ENCODE measurements around the gene CORO7.
"Not testable (repeated sequence)": the region's sequence is repeated elsewhere in the genome, so short reads cannot be mapped to it uniquely, and the experiment has no call there.

The CORO7 gene

GRCh38 chr16:4352843-4353242, 63.6 kb downstream of the CORO7 start:
- DNase-seq (ENCODE audit: low spot score) = no peak

- no peak for DNase-seq (ENCODE audit: low spot score)
Measured at GRCh38 chr16:4351880-4352279, 64.5 kb downstream of the CORO7 start.

- DNase-seq (ENCODE audit: low spot score) = peak; percentile 96
Measured at GRCh38 chr16:4350787-4351659, 65.4 kb downstream of the CORO7 start, which contains the start of gene PAM16. Gene PAM16 (minus strand): TSS chr16:4351321. CDS start chr16:4351234, 87 bp downstream.

GRCh38 chr16:4350365-4350786, 66.0 kb downstream of the CORO7 start:
- no peak for DNase-seq (ENCODE audit: low spot score)

- no peak for DNase-seq (ENCODE audit: low spot score)
Measured at GRCh38 chr16:4349332-4349731, 67.1 kb downstream of the CORO7 start.

GRCh38 chr16:4347765-4348509, 68.5 kb downstream of the CORO7 start:
- DNase-seq (ENCODE audit: low spot score) = no peak

- no peak for DNase-seq (ENCODE audit: low spot score)
Measured at GRCh38 chr16:4347010-4347409, 69.4 kb downstream of the CORO7 start.

- no peak for DNase-seq (ENCODE audit: low spot score)
Measured at GRCh38 chr16:4345836-4346781, 70.3 kb downstream of the CORO7 start.

- DNase-seq (ENCODE audit: low spot score) = no peak
Measured at GRCh38 chr16:4344983-4345835, 71.2 kb downstream of the CORO7 start.

- DNase-seq (ENCODE audit: low spot score) = not testable (repeated sequence)
Measured at GRCh38 chr16:4344300-4344982, 72.0 kb downstream of the CORO7 start.

GRCh38 chr16:4342866-4343744, 73.3 kb downstream of the CORO7 start:
- no peak for DNase-seq (ENCODE audit: low spot score)

GRCh38 chr16:4341250-4341649, 75.1 kb downstream of the CORO7 start:
- DNase-seq (ENCODE audit: low spot score) = no peak

GRCh38 chr16:4340443-4340842, 76.0 kb downstream of the CORO7 start:
- DNase-seq (ENCODE audit: low spot score) = no peak

GRCh38 chr16:4339909-4340308, 76.5 kb downstream of the CORO7 start:
- DNase-seq (ENCODE audit: low spot score) = no peak

- DNase-seq (ENCODE audit: low spot score) = no peak
Measured at GRCh38 chr16:4339455-4339854, 76.9 kb downstream of the CORO7 start.

GRCh38 chr16:4338712-4339299, 77.6 kb downstream of the CORO7 start:
- DNase-seq (ENCODE audit: low spot score) = no peak

- DNase-seq (ENCODE audit: low spot score) = peak; percentile 53
Measured at GRCh38 chr16:4338125-4338582, 78.2 kb downstream of the CORO7 start.

- DNase-seq (ENCODE audit: low spot score) = no peak
Measured at GRCh38 chr16:4337540-4338088, 78.8 kb downstream of the CORO7 start.

Measured in iPS-NIHi11 (cell line).